ENCODE measurements around the gene CORO2A. TPM values are rescaled to one million over a fixed set of nuclear protein-coding genes. Genes with fewer than 3 reads are reported as not detected.
"Not testable (repeated sequence)": the region's sequence is repeated elsewhere in the genome, so short reads cannot be mapped to it uniquely, and the experiment has no call there.

The CORO2A gene
- total RNA-seq, 1 experiment from 2014 or later = 19.8 TPM

- CTCF ChIA-PET = no interaction called here
- no peaks in the 10 kb centered on the region for H4K20me1 ChIP-seq (ENCODE audit: insufficient read depth)
- TF ChIP-seq CTCF (conservative IDR thresholded peaks at IDR 0.05) = no peak
- TF ChIP-seq EZH2 (IDR thresholded peaks at IDR 0.05; ENCODE audit: low read depth) = no peak
- no TSS peak for BruUV-seq (replicated peaks)
- H3K9me2 ChIP-seq (ENCODE audit: insufficient read depth) = no peaks in the 10 kb centered on the region
- peaks cover 19% of the 10 kb centered on the region for H3K4me1 ChIP-seq (replicated peaks; ENCODE audit: insufficient read depth)
- no peak for DNase-seq
- H3K4me2 ChIP-seq = no peak overlapping the region
- POLR2A ChIA-PET (ENCODE audit: unreplicated experiment) = no interaction called here
- H3K9me3 ChIP-seq (ENCODE audit: insufficient read depth, low read depth) = no peaks in the 10 kb centered on the region
- H2AFZ ChIP-seq = no peak overlapping the region
- H3K27me3 ChIP-seq (ENCODE audit: insufficient read depth, low read depth) = no peaks in the 10 kb centered on the region
- H3K79me2 ChIP-seq (ENCODE audit: low read depth) = no peaks in the 10 kb centered on the region
- no peaks in the 10 kb centered on the region for H3K36me3 ChIP-seq (ENCODE audit: low read depth)
- intact Hi-C loops (cut with micrococcal nuclease; ENCODE audit: unreplicated experiment) = no loop called here
- H3K4me3 ChIP-seq = no peak overlapping the region
- no peak overlapping the region for H3K27ac ChIP-seq
- peaks cover 5% of the 10 kb centered on the region; the same call in 1 of the 2 replicates for H3F3A ChIP-seq (ENCODE audit: insufficient read depth, low read depth)
Observed at GRCh38 chr9:98124637-98125426, 67.6 kb downstream of the CORO2A start.

GRCh38 chr9:98124091-98124490 is 68.3 kb downstream of the CORO2A start:
- H3K79me2 ChIP-seq (ENCODE audit: low read depth); CTCF ChIA-PET; H3K36me3 ChIP-seq (ENCODE audit: low read depth); H4K20me1 ChIP-seq (ENCODE audit: insufficient read depth); POLR2A ChIA-PET (ENCODE audit: unreplicated experiment); H2AFZ ChIP-seq; H3K27me3 ChIP-seq (ENCODE audit: insufficient read depth, low read depth); H3K27ac ChIP-seq; BruUV-seq (replicated peaks); DNase-seq; H3K9me3 ChIP-seq (ENCODE audit: insufficient read depth, low read depth); H3K4me2 ChIP-seq; H3F3A ChIP-seq (ENCODE audit: insufficient read depth, low read depth); H3K4me3 ChIP-seq; H3K9me2 ChIP-seq (ENCODE audit: insufficient read depth); intact Hi-C loops (cut with micrococcal nuclease; ENCODE audit: unreplicated experiment): not testable (repeated sequence)
- H3K4me1 ChIP-seq (replicated peaks; ENCODE audit: insufficient read depth) = peaks cover 23% of the 10 kb centered on the region

- Histone ChIP-seq H3K79me2 (ENCODE audit: low read depth) (no peaks in the 10 kb centered on the region), H3K36me3 (ENCODE audit: low read depth) (no peaks in the 10 kb centered on the region), H3K27ac (0 out of 2 replicates have a peak overlapping the region, but pooled peaks have one; percentile 26), H3K4me2 (no peak overlapping the region), H4K20me1 (ENCODE audit: insufficient read depth) (no peaks in the 10 kb centered on the region), H3K4me3 (no peak overlapping the region), H3K4me1 (replicated peaks; ENCODE audit: insufficient read depth) (peaks cover 29% of the 10 kb centered on the region), H3K27me3 (ENCODE audit: insufficient read depth, low read depth) (no peaks in the 10 kb centered on the region), H3K9me2 (ENCODE audit: insufficient read depth) (no peaks in the 10 kb centered on the region), H2AFZ (no peak overlapping the region), H3K9me3 (ENCODE audit: insufficient read depth, low read depth) (no peaks in the 10 kb centered on the region), H3F3A (ENCODE audit: insufficient read depth, low read depth) (peaks cover 5% of the 10 kb centered on the region; the same call in 1 of the 2 replicates)
- CTCF ChIA-PET = interaction anchor here (0.6 to 1.3 kb wide), 4 partner anchors 46 to 136 kb away, joined by 3 to 5 read pairs (median 3); partner anchors contain the start of gene CORO2A
- intact Hi-C loops (cut with micrococcal nuclease; ENCODE audit: unreplicated experiment) = loop anchor here (1.0 to 2.0 kb wide), 2 partner anchors 40 to 72 kb away; no protein-coding TSS in a partner anchor
- DNase-seq = peak; percentile 45 to 61
- no TSS peak for BruUV-seq (replicated peaks)
- POLR2A ChIA-PET (ENCODE audit: unreplicated experiment) = interaction anchor here (1.2 kb wide), 1 partner anchor 82 kb away, joined by 9 read pairs; no protein-coding TSS in a partner anchor
- TF ChIP-seq EZH2 (IDR thresholded peaks at IDR 0.05; ENCODE audit: low read depth) (no peak), CTCF (conservative IDR thresholded peaks at IDR 0.05) (no peak)
Observed at GRCh38 chr9:98121058-98121457, 71.4 kb downstream of the CORO2A start.
